ENCODE data around the gene G6PC2.

GRCh38 chr2:168954256-168954655 lies 53.2 kb downstream of the G6PC2 start:
- TF ChIP-seq POLR2AphosphoS5 (IDR thresholded peaks at IDR 0.05) (no peak), EZH2 (IDR thresholded peaks at IDR 0.05; ENCODE audit: borderline replicate concordance, insufficient read depth, low read length, poor library complexity, severe bottlenecking) (no peak), CTCF (IDR thresholded peaks at IDR 0.05; ENCODE audit: poor library complexity, severe bottlenecking) (no peak), EP300 (conservative IDR thresholded peaks at IDR 0.05; ENCODE audit: poor library complexity, severe bottlenecking) (no peak), TAF1 (IDR thresholded peaks at IDR 0.05; ENCODE audit: low read depth) (no peak), RAD21 (conservative IDR thresholded peaks at IDR 0.05) (no peak), REST (IDR thresholded peaks at IDR 0.05; ENCODE audit: borderline replicate concordance) (no peak), SMC3 (conservative IDR thresholded peaks at IDR 0.05; ENCODE audit: poor library complexity) (no peak)
